GM10266 (cell line): ENCODE measurements around the gene DRAM1.
"Not testable (repeated sequence)": the region's sequence is repeated elsewhere in the genome, so short reads cannot be mapped to it uniquely, and the experiment has no call there.

Experiments used
- DNase-seq: peaks from one replicate; pipeline ENCODE4 v3.0.0; 2012; ENCODE audit errors: extremely low spot score
- CTCF ChIP-seq: IDR thresholded peaks from 2 replicates; pipeline ENCODE4 v1.5.1; 2012; ENCODE audit warnings: mild to moderate bottlenecking, low read depth; ENCODE audit not compliant: control insufficient read depth, insufficient read depth; ENCODE audit errors: missing control alignments

DRAM1 gene

DNA sequence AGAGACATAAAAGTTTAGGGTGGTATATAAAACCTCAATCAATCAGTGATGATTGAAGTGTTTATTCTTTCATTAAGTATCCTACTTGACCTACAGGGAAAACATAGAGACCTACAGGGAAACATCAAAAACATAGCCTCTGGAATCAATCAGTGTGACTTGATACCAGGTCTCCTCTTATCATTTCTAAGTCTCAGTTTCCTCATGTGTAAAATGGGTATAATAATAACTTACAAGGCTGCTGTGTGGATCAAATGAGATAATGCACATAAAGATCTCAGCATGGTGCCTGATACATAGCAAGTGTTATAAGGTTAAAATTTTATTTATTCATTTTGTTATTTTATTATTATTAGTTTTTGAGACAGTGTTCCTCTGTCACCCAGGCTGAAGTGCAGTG is 24.4 kb upstream of the DRAM1 start:
- DNase-seq, result no peak
- TF ChIP-seq CTCF, result no peak

GRCh38 chr12:101854747-101855146 is 22.6 kb upstream of the DRAM1 start:
- DNase-seq, result peak; percentile 32
- no peak for TF ChIP-seq CTCF

DNA sequence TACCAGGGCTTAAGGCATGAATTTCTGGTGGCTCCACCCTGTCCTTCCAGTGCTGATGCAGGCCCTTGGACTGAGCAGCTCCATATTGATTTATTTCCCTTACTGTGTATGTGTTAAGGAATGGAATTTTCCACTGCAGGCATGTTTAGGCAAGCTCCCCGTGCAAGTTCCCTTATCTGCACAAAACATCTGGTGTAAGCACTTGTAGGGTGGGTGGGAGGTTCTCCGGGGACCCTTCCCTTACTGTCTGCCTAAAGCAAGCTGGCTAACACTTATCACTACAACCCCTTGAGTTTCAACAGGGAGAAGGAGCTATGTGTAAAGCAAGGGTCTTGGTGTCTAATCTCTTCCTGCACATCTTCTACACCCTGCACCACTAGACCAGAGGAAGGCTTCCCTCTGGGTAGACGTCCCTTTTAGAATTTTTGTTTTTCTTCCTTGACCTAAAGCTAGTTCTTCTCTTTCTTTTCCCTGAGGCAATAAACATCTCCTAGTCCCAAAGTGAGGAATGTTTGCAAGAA is 22.0 kb upstream of the DRAM1 start:
- DNase-seq, result no peak
- no peak for TF ChIP-seq CTCF

- DNase-seq, result no peak
- no peak for TF ChIP-seq CTCF
Measured at GRCh38 chr12:101855976-101856375, 21.4 kb upstream of the DRAM1 start.

DNA sequence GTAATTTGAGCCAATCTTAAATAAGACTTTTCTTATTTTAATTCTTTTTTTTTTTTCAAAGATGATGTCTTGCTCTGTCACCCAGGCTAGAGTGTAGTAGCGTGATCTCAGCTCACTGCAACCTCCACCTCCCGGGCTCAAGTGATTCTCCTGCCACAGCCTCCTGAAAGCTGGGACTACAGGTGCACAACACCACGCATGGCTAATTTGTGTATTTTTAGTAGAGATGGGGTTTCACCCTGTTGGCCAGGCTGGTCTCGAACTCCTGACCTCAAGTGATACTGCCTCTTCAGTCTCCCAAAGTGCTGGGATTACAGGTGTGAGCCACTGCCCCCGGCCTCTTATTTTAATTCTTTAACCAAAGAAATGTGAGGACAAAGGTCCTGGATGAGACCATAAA is 20.8 kb upstream of the DRAM1 start:
- not testable (repeated sequence) for DNase-seq

- DNase-seq, result no peak
- TF ChIP-seq CTCF, result no peak
Measured at GRCh38 chr12:101857043-101857558, 20.3 kb upstream of the DRAM1 start.

DNA sequence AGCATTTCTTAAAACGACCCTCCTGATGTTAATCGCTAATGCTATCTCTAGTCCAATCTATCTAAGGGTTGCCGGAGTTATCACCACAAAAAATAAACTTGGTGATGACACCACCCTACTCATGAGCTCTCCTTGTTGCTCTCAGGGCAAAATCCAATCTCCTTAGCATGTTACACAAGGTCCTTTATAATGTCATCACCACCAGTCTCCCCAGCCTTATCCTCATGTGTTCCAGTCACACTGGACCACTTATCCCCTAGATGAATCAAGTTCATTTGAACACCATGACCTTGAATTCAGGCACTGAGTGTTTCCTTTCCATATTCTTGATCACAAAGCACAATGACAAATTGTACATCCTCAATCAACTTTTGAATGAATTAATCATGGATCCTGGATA is 19.0 kb upstream of the DRAM1 start:
- no peak for TF ChIP-seq CTCF

GRCh38 chr12:101859664-101860607 is 17.4 kb upstream of the DRAM1 start:
- DNase-seq, result peak; percentile 32
- no peak for TF ChIP-seq CTCF

More for the DNA sequence above, 19.0 kb upstream of the DRAM1 start:
- no peak for DNase-seq

- DNase-seq, result not testable (repeated sequence)
Measured at GRCh38 chr12:101861688-101862087, 15.7 kb upstream of the DRAM1 start.
